H9 (cell line): Measurements from ENCODE around the gene FITM2. TPM values are rescaled to one million over a fixed set of nuclear protein-coding genes. Genes with fewer than 3 reads are reported as not detected.

Experiments used
- DNase-seq: peaks from one replicate; pipeline ENCODE4 v3.0.0-alpha.2; 2017
- H2AFZ ChIP-seq: one replicate; pipeline ENCODE4 v1.6.1; 2013; ENCODE audit warnings: mild to moderate bottlenecking, low read length, control low read depth, moderate library complexity
- H2AK5ac ChIP-seq: 2 replicates; pipeline ENCODE4 v1.6.1; 2013; ENCODE audit warnings: low read length, control low read depth, mixed read lengths; ENCODE audit not compliant: insufficient read length
- H2BK120ac ChIP-seq: one replicate; pipeline ENCODE4 v1.6.1; 2013; ENCODE audit warnings: low read depth, mild to moderate bottlenecking, low read length, control low read depth, inconsistent platforms; ENCODE audit not compliant: poor library complexity, severe bottlenecking
- H2BK12ac ChIP-seq: 2 replicates; pipeline ENCODE4 v1.6.1; 2013; ENCODE audit warnings: low read length, control low read depth, mixed read lengths, low read depth; ENCODE audit not compliant: insufficient read length
- H2BK15ac ChIP-seq: 2 replicates; pipeline ENCODE4 v1.6.1; 2013; ENCODE audit warnings: low read depth, low read length, control low read depth
- H2BK20ac ChIP-seq: one replicate; pipeline ENCODE4 v1.6.1; 2013; ENCODE audit warnings: low read depth, mild to moderate bottlenecking, low read length, control low read depth, inconsistent platforms; ENCODE audit not compliant: poor library complexity, severe bottlenecking
- H2BK5ac ChIP-seq: 2 replicates; pipeline ENCODE4 v1.6.1; 2013; ENCODE audit warnings: low read length, control low read depth, mixed read lengths; ENCODE audit not compliant: insufficient read length
- H3K14ac ChIP-seq: 2 replicates; pipeline ENCODE4 v1.6.1; 2013; ENCODE audit warnings: low read length, control low read depth; ENCODE audit not compliant: insufficient read depth
- H3K18ac ChIP-seq: 2 replicates; pipeline ENCODE4 v1.6.1; 2013; ENCODE audit warnings: low read depth, mild to moderate bottlenecking, mixed read lengths, low read length, control low read depth; ENCODE audit not compliant: insufficient read length
- H3K23ac ChIP-seq: 2 replicates; pipeline ENCODE4 v1.6.1; 2013; ENCODE audit warnings: low read length, control low read depth, mixed read lengths, low read depth; ENCODE audit not compliant: insufficient read length
- H3K23me2 ChIP-seq: 2 replicates; pipeline ENCODE4 v1.6.1; 2013; ENCODE audit warnings: low read depth, mild to moderate bottlenecking, mixed read lengths, low read length, control low read depth; ENCODE audit not compliant: insufficient read length, poor library complexity, severe bottlenecking
- H3K27ac ChIP-seq: 2 replicates; pipeline ENCODE4 v1.5.1; 2013; ENCODE audit warnings: low read length, control low read depth, mixed read lengths, low read depth; ENCODE audit not compliant: insufficient read length
- H3K27me3 ChIP-seq: 2 replicates; pipeline ENCODE4 v1.6.1; 2013; ENCODE audit warnings: low read length, control low read depth, inconsistent platforms; ENCODE audit not compliant: insufficient read depth
- H3K4ac ChIP-seq: 2 replicates; pipeline ENCODE4 v1.6.1; 2013; ENCODE audit warnings: low read depth, mild to moderate bottlenecking, control low read depth, inconsistent platforms, low read length, moderate library complexity
- H3K4me1 ChIP-seq: 2 replicates; pipeline ENCODE4 v1.6.1; 2013; ENCODE audit warnings: low read length, control low read depth, inconsistent platforms; ENCODE audit not compliant: insufficient read depth
- H3K4me2 ChIP-seq: 2 replicates; pipeline ENCODE4 v1.6.1; 2013; ENCODE audit warnings: low read length, control low read depth, mixed read lengths; ENCODE audit not compliant: insufficient read length, insufficient read depth
- H3K56ac ChIP-seq: 2 replicates; pipeline ENCODE4 v1.6.1; 2013; ENCODE audit warnings: low read depth, mild to moderate bottlenecking, mixed read lengths, low read length, control low read depth; ENCODE audit not compliant: insufficient read length
- H3K79me1 ChIP-seq: 2 replicates; pipeline ENCODE4 v1.6.1; 2013; ENCODE audit warnings: low read depth, mild to moderate bottlenecking, moderate library complexity, low read length, control low read depth, inconsistent platforms; ENCODE audit not compliant: insufficient read depth, poor library complexity, severe bottlenecking
- H3K79me2 ChIP-seq: 2 replicates; pipeline ENCODE4 v1.6.1; 2013; ENCODE audit warnings: low read length, control low read depth, inconsistent platforms; ENCODE audit not compliant: insufficient read depth
- H3K9ac ChIP-seq: 2 replicates; pipeline ENCODE4 v1.6.1; 2013; ENCODE audit warnings: low read length, control low read depth, mixed read lengths; ENCODE audit not compliant: insufficient read length; ENCODE audit errors: extremely low read depth
- H3K9me3 ChIP-seq: one replicate; pipeline ENCODE4 v1.6.1; 2013; ENCODE audit warnings: low read depth, low read length, inconsistent platforms; ENCODE audit not compliant: control insufficient read depth
- H3T11ph ChIP-seq: one replicate; pipeline ENCODE4 v1.6.1; 2013; ENCODE audit warnings: mild to moderate bottlenecking, low read length, control low read depth, inconsistent platforms
- H4K20me1 ChIP-seq: one replicate; pipeline ENCODE4 v1.6.1; 2013; ENCODE audit not compliant: control insufficient read depth, insufficient read length, insufficient read depth
- H4K5ac ChIP-seq: 2 replicates; pipeline ENCODE4 v1.6.1; 2013; ENCODE audit warnings: low read depth, mild to moderate bottlenecking, mixed read lengths, low read length, control low read depth; ENCODE audit not compliant: insufficient read length
- H4K8ac ChIP-seq: replicated peaks from 2 replicates; pipeline ENCODE4 v1.6.1; 2013; ENCODE audit warnings: low read length, control low read depth, mixed read lengths, low read depth; ENCODE audit not compliant: insufficient read length
- H4K91ac ChIP-seq: 2 replicates; pipeline ENCODE4 v1.6.1; 2013; ENCODE audit warnings: low read depth, mild to moderate bottlenecking, moderate library complexity, mixed read lengths, low read length, control low read depth; ENCODE audit not compliant: insufficient read length
- H3K27ac Mint-ChIP-seq, 3 experiments: 2 replicates in 2 of 3; 3 replicates in 1 of 3; pipeline ENCODE4 v1.8.0; 2020 to 2021; ENCODE audit warnings: mixed read lengths in 3 of 3, mild to moderate bottlenecking in 1 of 3, moderate library complexity in 1 of 3
- H3K27me3 Mint-ChIP-seq: 2 replicates; pipeline ENCODE4 v1.8.0; 2021; ENCODE audit warnings: low read depth, mild to moderate bottlenecking, moderate library complexity, mixed read lengths
- H3K36me3 Mint-ChIP-seq, 3 experiments: 2 replicates in 2 of 3; 3 replicates in 1 of 3; pipeline ENCODE4 v1.8.0; 2020 to 2021; ENCODE audit warnings: low read depth in 3 of 3, mixed read lengths in 3 of 3; ENCODE audit not compliant: insufficient read depth in 1 of 3
- H3K4me1 Mint-ChIP-seq, 2 experiments: 2 replicates each; pipeline ENCODE4 v1.8.0; 2020; ENCODE audit warnings: mixed read lengths in 2 of 2
- H3K4me3 Mint-ChIP-seq, 2 experiments: 2 replicates in 1 of 2; 3 replicates in 1 of 2; pipeline ENCODE4 v1.8.0; 2020 to 2021; ENCODE audit warnings: mild to moderate bottlenecking in 2 of 2, mixed read lengths in 2 of 2, moderate library complexity in 1 of 2
- H3K9me3 Mint-ChIP-seq, 2 experiments: 2 replicates in 1 of 2; 3 replicates in 1 of 2; pipeline ENCODE4 v1.8.0; 2020; ENCODE audit warnings: mild to moderate bottlenecking in 2 of 2, mixed read lengths in 2 of 2, moderate library complexity in 1 of 2
- WGBS: extraction: QIAGEN DNeasy Blood & Tissue Kit; methylation state at CpG from one replicate; pipeline ENCODE4 v1.1.7; 2013; ENCODE audit warnings: missing lambda C conversion rate, low lambda C conversion rate, mixed read lengths; ENCODE audit not compliant: insufficient read length; ENCODE audit errors: extremely low coverage; 5-methylcytosine and 5-hydroxymethylcytosine counted together
- total RNA-seq: library from RNA; stranded (reverse); gene quantifications from 2 replicates; pipeline ENCODE4 v1.2.1, GENCODE V29; 2021
- TF ChIP-seq, protein P1 (sequence below): fragments of 200-600 bp; sonication (generic); conservative IDR thresholded peaks from 3 replicates; pipeline ENCODE4 v1.8.0; 2021; ENCODE audit warnings: antibody characterized with exemption, mild to moderate bottlenecking

The FITM2 gene
- total RNA-seq, 1 experiment from 2014 or later: 1.7 TPM

DNA sequence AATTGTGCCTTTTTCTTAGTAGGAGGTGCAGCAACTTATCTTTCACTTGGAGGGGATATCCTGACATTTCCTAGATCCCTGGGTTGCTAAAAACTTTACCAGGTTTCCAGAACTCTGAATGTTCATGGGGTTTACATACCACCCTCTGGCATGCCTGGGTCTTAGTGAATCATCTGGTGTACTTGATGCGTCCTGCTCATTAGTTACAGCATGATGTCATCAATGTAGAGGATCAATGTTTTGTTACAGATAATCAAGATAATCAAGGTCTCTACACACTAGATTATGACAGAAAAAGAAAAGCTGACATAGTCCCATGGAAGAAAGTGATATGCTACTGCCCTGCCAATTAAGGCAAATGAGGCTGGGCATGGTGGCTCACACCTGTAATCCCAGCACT, 27.0 kb downstream of the FITM2 start:
- Mint-ChIP-seq H3K4me3 (no peak overlapping the region), H3K4me1 (no peaks in the 10 kb centered on the region), H3K9me3 (peaks cover 0 to 8% of the 10 kb centered on the region in 2 experiments; a peak in 4 of 5 replicates), H3K36me3 (no peaks in the 10 kb centered on the region; a peak in 1 of 7 replicates), H3K27ac (no peak overlapping the region), H3K27me3 (no peaks in the 10 kb centered on the region; the same call in none of the 2 replicates)
- H3K4me2 ChIP-seq: no peak overlapping the region
- no peak overlapping the region for H2AFZ ChIP-seq
- H3K27me3 ChIP-seq: no peaks in the 10 kb centered on the region
- H2BK20ac ChIP-seq: no peak overlapping the region
- H2BK15ac ChIP-seq: no peak overlapping the region
- H3K79me2 ChIP-seq: no peaks in the 10 kb centered on the region
- no peak overlapping the region for H2BK5ac ChIP-seq
- no peaks in the 10 kb centered on the region for H3K79me1 ChIP-seq
- TF ChIP-seq, protein P1, sequence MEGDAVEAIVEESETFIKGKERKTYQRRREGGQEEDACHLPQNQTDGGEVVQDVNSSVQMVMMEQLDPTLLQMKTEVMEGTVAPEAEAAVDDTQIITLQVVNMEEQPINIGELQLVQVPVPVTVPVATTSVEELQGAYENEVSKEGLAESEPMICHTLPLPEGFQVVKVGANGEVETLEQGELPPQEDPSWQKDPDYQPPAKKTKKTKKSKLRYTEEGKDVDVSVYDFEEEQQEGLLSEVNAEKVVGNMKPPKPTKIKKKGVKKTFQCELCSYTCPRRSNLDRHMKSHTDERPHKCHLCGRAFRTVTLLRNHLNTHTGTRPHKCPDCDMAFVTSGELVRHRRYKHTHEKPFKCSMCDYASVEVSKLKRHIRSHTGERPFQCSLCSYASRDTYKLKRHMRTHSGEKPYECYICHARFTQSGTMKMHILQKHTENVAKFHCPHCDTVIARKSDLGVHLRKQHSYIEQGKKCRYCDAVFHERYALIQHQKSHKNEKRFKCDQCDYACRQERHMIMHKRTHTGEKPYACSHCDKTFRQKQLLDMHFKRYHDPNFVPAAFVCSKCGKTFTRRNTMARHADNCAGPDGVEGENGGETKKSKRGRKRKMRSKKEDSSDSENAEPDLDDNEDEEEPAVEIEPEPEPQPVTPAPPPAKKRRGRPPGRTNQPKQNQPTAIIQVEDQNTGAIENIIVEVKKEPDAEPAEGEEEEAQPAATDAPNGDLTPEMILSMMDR: no peak
- WGBS: no CpG with 5 or more reads among the region's 1 CpG
- H3K23me2 ChIP-seq: no peaks in the 10 kb centered on the region
- H2AK5ac ChIP-seq: no peak overlapping the region
- no peak overlapping the region for H3K4ac ChIP-seq
- no peak overlapping the region for H4K91ac ChIP-seq
- H3K9ac ChIP-seq: no peak overlapping the region
- H2BK12ac ChIP-seq: no peak overlapping the region
- no peak overlapping the region for H3K56ac ChIP-seq
- no peak for DNase-seq
- no peak overlapping the region for H3K23ac ChIP-seq
- no peak overlapping the region for H4K8ac ChIP-seq
- no peaks in the 10 kb centered on the region for H3K9me3 ChIP-seq
- no peak overlapping the region for H2BK120ac ChIP-seq
- no peak overlapping the region for H3K18ac ChIP-seq
- H4K5ac ChIP-seq: no peak overlapping the region
- no peak overlapping the region for H3K27ac ChIP-seq
- no peak overlapping the region for H3T11ph ChIP-seq
- H4K20me1 ChIP-seq: no peaks in the 10 kb centered on the region
- no peak overlapping the region for H3K14ac ChIP-seq
- no peaks in the 10 kb centered on the region for H3K4me1 ChIP-seq
